Activated B cell treated with CpG ODN at 0.5 μM for 24 hours (primary cell): Measurements from ENCODE around the gene KCNJ15. TPM values are rescaled to one million over a fixed set of nuclear protein-coding genes. Genes with fewer than 3 reads are reported as not detected.

Experiments
- ATAC-seq: fragments of 200-7000 bp; cut with Tn5 transposase; one replicate; pipeline ENCODE4 v1.10.0; 2021; ENCODE audit warnings: low read depth, mild to moderate bottlenecking, moderate library complexity
- CTCF ChIA-PET: fragments of 350-600 bp; sonication (Branson Sonifier 250); formaldehyde crosslinking; loops from one replicate; lab custom pipeline; 2021; ENCODE audit warnings: antibody characterized with exemption; lab: Charles Lee
- POLR2A ChIA-PET: fragments of 350-600 bp; sonication (Branson Sonifier 250); formaldehyde crosslinking; loops from one replicate; lab custom pipeline; 2021; ENCODE audit warnings: antibody characterized with exemption; lab: Charles Lee
- DNase-seq: peaks from one replicate; pipeline ENCODE4 v3.0.0; 2022
- H3K27ac Mint-ChIP-seq: one replicate; pipeline ENCODE4 v1.8.0; 2020; ENCODE audit warnings: mixed read lengths
- H3K27me3 Mint-ChIP-seq: one replicate; pipeline ENCODE4 v1.8.0; 2021; ENCODE audit warnings: mixed read lengths
- H3K36me3 Mint-ChIP-seq: one replicate; pipeline ENCODE4 v1.8.0; 2021; ENCODE audit warnings: low read depth, mixed read lengths
- H3K4me1 Mint-ChIP-seq: one replicate; pipeline ENCODE4 v1.8.0; 2021; ENCODE audit warnings: mixed read lengths
- H3K4me3 Mint-ChIP-seq: one replicate; pipeline ENCODE4 v1.8.0; 2020; ENCODE audit warnings: mild to moderate bottlenecking, mixed read lengths
- H3K9me3 Mint-ChIP-seq: one replicate; pipeline ENCODE4 v1.8.0; 2020; ENCODE audit warnings: mixed read lengths
- intact Hi-C: fragments of 100-400 bp; cut with micrococcal nuclease; formaldehyde crosslinking; loops from one replicate; pipeline ENCODE4 v1.15.1; 2024
- total RNA-seq: library from RNA; stranded (reverse); gene quantifications from 2 replicates; pipeline ENCODE4 v1.2.3, GENCODE V29; 2022
- TF ChIP-seq, protein P1 (sequence below): fragments of 200-600 bp; IDR thresholded peaks from one replicate; pipeline ENCODE4 v1.8.0; 2022; ENCODE audit warnings: antibody characterized with exemption, mild to moderate bottlenecking

Gene KCNJ15
- total RNA-seq, 1 donor from 2014 or later: not detected

DNA sequence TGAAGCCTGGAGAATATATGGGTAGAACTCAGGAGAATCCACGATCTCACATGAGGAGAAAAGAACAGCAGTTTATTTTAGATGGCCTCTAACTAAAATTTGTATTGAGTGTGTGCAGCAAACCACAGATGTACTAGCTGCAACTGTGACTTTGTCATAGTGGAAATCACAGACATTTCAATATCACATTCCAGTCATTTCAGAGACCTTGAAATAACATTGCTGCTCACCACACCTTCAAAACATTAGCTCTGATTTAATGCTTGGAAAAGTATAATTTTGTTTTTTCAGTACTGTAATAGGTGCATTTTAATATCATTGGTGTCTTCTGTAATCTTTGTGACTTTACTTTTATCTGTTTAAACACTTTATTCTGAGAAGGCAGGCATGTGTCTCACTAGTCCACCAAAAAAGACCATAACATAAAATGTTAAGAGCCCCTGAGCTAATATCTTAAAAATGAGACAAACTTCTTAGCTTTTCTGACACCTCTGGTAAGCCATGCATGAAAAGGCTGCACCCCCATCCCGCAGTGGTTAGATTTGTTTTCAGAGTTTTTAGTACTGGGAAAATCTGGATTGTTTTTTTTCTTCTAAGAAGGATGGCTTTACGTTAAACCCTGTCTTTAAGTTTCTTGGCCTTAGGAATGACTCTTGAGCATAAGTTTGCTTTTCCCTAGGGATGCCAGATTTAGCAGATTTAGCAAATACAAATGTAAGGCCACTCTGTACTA, 30.1 kb downstream of the KCNJ15 start:
- DNase-seq: no peak
- Mint-ChIP-seq H3K27ac (no peak overlapping the region), H3K9me3 (no peaks in the 10 kb centered on the region), H3K4me1 (no peaks in the 10 kb centered on the region), H3K27me3 (peaks cover 5% of the 10 kb centered on the region), H3K36me3 (no peaks in the 10 kb centered on the region), H3K4me3 (no peak overlapping the region)
- intact Hi-C loops: no loop called here
- POLR2A ChIA-PET: no interaction called here
- no peak for ATAC-seq
- CTCF ChIA-PET: no interaction called here
- TF ChIP-seq, protein P1, sequence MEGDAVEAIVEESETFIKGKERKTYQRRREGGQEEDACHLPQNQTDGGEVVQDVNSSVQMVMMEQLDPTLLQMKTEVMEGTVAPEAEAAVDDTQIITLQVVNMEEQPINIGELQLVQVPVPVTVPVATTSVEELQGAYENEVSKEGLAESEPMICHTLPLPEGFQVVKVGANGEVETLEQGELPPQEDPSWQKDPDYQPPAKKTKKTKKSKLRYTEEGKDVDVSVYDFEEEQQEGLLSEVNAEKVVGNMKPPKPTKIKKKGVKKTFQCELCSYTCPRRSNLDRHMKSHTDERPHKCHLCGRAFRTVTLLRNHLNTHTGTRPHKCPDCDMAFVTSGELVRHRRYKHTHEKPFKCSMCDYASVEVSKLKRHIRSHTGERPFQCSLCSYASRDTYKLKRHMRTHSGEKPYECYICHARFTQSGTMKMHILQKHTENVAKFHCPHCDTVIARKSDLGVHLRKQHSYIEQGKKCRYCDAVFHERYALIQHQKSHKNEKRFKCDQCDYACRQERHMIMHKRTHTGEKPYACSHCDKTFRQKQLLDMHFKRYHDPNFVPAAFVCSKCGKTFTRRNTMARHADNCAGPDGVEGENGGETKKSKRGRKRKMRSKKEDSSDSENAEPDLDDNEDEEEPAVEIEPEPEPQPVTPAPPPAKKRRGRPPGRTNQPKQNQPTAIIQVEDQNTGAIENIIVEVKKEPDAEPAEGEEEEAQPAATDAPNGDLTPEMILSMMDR: no peak

DNA sequence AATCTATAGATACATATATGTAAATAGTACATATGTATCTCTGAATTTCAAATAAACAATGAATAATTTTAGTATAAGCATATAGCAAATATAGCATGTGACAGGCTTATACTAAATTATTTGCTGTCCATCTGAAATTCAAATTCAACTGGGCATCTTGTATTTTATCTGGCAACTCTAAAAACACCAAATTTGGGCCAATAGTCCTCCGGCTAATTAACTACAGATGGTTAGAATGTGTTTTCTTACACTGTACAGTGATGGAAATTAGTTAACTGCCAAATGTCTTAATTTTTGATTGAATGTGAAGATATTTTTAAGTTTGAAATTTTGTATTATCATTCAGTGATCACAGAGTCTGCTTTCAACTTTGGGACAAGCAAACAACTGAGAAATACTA, 30.7 kb downstream of the KCNJ15 start:
- no peaks in the 10 kb centered on the region for H3K36me3 Mint-ChIP-seq
- H3K27me3 Mint-ChIP-seq: peaks cover 5% of the 10 kb centered on the region
- H3K4me1 Mint-ChIP-seq: no peaks in the 10 kb centered on the region
- no peak for DNase-seq
- TF ChIP-seq, protein P1: no peak
- CTCF ChIA-PET: no interaction called here
- no peak for ATAC-seq
- intact Hi-C loops: no loop called here
- H3K9me3 Mint-ChIP-seq: no peaks in the 10 kb centered on the region
- POLR2A ChIA-PET: no interaction called here
- no peak overlapping the region for H3K4me3 Mint-ChIP-seq
- H3K27ac Mint-ChIP-seq: no peak overlapping the region

GRCh38 chr21:38289705-38290485, 33.1 kb downstream of the KCNJ15 start:
- ChIA-PET CTCF (no interaction called here), POLR2A (no interaction called here)
- no peak overlapping the region for H3K27ac Mint-ChIP-seq
- no peak for DNase-seq
- no peak for ATAC-seq
- intact Hi-C loops: no loop called here
- no peaks in the 10 kb centered on the region for H3K36me3 Mint-ChIP-seq
- peaks cover 5% of the 10 kb centered on the region for H3K27me3 Mint-ChIP-seq
- H3K9me3 Mint-ChIP-seq: no peaks in the 10 kb centered on the region
- H3K4me1 Mint-ChIP-seq: no peaks in the 10 kb centered on the region
- TF ChIP-seq, protein P1: no peak
- no peak overlapping the region for H3K4me3 Mint-ChIP-seq

GRCh38 chr21:38290809-38291208, 34.0 kb downstream of the KCNJ15 start:
- no peaks in the 10 kb centered on the region for H3K4me1 Mint-ChIP-seq
- CTCF ChIA-PET: no interaction called here

DNA sequence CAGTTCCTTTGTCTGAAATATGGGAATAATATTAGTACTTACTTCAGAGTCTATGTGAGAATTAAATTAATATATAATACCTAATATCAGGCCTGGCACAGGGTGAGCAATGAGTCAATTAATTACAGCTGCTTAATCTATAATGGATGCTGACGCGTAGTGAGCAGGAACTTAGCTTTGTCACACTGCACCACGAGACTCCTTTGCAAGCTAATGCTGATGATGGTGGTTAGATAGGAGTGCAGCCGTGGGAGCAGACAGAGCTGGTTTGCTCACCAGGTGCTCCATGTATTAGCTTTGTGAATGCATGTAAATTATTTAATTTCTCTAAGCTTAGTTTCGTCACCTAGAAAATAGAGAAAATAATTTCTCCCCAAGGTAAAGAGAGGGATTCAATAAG, 35.1 kb downstream of the KCNJ15 start:
- CTCF ChIA-PET: no interaction called here
- ATAC-seq: no peak
- intact Hi-C loops: no loop called here
- Mint-ChIP-seq H3K27ac (no peak overlapping the region), H3K4me3 (no peak overlapping the region), H3K36me3 (no peaks in the 10 kb centered on the region), H3K27me3 (peaks cover 5% of the 10 kb centered on the region), H3K4me1 (no peaks in the 10 kb centered on the region), H3K9me3 (no peaks in the 10 kb centered on the region)
- DNase-seq: no peak
- POLR2A ChIA-PET: no interaction called here
- TF ChIP-seq, protein P1: no peak

More at GRCh38 chr21:38290809-38291208, 34.0 kb downstream of the KCNJ15 start:
- DNase-seq: no peak
- H3K27me3 Mint-ChIP-seq: peaks cover 5% of the 10 kb centered on the region
- no peaks in the 10 kb centered on the region for H3K9me3 Mint-ChIP-seq
- intact Hi-C loops: no loop called here
- H3K4me3 Mint-ChIP-seq: no peak overlapping the region
- no peak overlapping the region for H3K27ac Mint-ChIP-seq
- ATAC-seq: no peak
- no peaks in the 10 kb centered on the region for H3K36me3 Mint-ChIP-seq
- POLR2A ChIA-PET: no interaction called here
- TF ChIP-seq, protein P1: no peak
